ENCODE results near the gene SMC1B. TPM values are rescaled to one million over a fixed set of nuclear protein-coding genes. Genes with fewer than 3 reads are reported as not detected.

Gene SMC1B, protein sequence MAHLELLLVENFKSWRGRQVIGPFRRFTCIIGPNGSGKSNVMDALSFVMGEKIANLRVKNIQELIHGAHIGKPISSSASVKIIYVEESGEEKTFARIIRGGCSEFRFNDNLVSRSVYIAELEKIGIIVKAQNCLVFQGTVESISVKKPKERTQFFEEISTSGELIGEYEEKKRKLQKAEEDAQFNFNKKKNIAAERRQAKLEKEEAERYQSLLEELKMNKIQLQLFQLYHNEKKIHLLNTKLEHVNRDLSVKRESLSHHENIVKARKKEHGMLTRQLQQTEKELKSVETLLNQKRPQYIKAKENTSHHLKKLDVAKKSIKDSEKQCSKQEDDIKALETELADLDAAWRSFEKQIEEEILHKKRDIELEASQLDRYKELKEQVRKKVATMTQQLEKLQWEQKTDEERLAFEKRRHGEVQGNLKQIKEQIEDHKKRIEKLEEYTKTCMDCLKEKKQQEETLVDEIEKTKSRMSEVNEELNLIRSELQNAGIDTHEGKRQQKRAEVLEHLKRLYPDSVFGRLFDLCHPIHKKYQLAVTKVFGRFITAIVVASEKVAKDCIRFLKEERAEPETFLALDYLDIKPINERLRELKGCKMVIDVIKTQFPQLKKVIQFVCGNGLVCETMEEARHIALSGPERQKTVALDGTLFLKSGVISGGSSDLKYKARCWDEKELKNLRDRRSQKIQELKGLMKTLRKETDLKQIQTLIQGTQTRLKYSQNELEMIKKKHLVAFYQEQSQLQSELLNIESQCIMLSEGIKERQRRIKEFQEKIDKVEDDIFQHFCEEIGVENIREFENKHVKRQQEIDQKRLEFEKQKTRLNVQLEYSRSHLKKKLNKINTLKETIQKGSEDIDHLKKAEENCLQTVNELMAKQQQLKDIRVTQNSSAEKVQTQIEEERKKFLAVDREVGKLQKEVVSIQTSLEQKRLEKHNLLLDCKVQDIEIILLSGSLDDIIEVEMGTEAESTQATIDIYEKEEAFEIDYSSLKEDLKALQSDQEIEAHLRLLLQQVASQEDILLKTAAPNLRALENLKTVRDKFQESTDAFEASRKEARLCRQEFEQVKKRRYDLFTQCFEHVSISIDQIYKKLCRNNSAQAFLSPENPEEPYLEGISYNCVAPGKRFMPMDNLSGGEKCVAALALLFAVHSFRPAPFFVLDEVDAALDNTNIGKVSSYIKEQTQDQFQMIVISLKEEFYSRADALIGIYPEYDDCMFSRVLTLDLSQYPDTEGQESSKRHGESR
- not detected for total RNA-seq

GRCh38 chr22:45413368-45414211 is at the start of gene SMC1B, which contains the start of gene RIBC2:
Gene SMC1B (minus strand): TSS chr22:45413599. CDS start chr22:45413567, 32 bp downstream.
Gene RIBC2 (plus strand): TSS chr22:45413693. CDS start chr22:45413887, 194 bp downstream.
- peaks cover 0 to 3% (median 0%) of the 10 kb centered on the region in 4 donors for H3K27me3 ChIP-seq
- TF ChIP-seq POLR2A (IDR thresholded peaks at IDR 0.05) = no peak
- TF ChIP-seq, protein P1, sequence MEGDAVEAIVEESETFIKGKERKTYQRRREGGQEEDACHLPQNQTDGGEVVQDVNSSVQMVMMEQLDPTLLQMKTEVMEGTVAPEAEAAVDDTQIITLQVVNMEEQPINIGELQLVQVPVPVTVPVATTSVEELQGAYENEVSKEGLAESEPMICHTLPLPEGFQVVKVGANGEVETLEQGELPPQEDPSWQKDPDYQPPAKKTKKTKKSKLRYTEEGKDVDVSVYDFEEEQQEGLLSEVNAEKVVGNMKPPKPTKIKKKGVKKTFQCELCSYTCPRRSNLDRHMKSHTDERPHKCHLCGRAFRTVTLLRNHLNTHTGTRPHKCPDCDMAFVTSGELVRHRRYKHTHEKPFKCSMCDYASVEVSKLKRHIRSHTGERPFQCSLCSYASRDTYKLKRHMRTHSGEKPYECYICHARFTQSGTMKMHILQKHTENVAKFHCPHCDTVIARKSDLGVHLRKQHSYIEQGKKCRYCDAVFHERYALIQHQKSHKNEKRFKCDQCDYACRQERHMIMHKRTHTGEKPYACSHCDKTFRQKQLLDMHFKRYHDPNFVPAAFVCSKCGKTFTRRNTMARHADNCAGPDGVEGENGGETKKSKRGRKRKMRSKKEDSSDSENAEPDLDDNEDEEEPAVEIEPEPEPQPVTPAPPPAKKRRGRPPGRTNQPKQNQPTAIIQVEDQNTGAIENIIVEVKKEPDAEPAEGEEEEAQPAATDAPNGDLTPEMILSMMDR (IDR thresholded peaks at IDR 0.05) = peak in 1 of 6 experiments; percentile 11
- H3K9me3 ChIP-seq = no peaks in the 10 kb centered on the region
- H3K4me1 ChIP-seq = peaks cover 5 to 22% (median 7%) of the 10 kb centered on the region in 3 donors
- no peaks in the 10 kb centered on the region for H3K36me3 ChIP-seq
- intact Hi-C loops (cut with DNase I) = no loop called here
- H3K4me3 ChIP-seq = peak within 1 kb of the TSS; percentile 26 to 69 (median 52)
- DNase-seq = no peak
- 5 to 8% methylated on average over 14 to 17 of the region's 68 CpGs for WGBS, 2 donors
- H3K27ac ChIP-seq = peak within 1 kb of the TSS; percentile 26 to 61 (median 37)

- Histone ChIP-seq H3K27ac (peak overlapping the region in 1 of 4 donors; percentile 29), H3K36me3 (no peaks in the 10 kb centered on the region), H3K9me3 (no peaks in the 10 kb centered on the region), H3K4me3 (no peak overlapping the region), H3K27me3 (no peaks in the 10 kb centered on the region), H3K4me1 (peaks cover 0 to 19% (median 6%) of the 10 kb centered on the region in 3 donors)
- DNase-seq = no peak
- TF ChIP-seq, protein P1 (IDR thresholded peaks at IDR 0.05) = no peak
- no peak for TF ChIP-seq POLR2A (IDR thresholded peaks at IDR 0.05)
- intact Hi-C loops (cut with DNase I) = no loop called here
- WGBS, 2 donors = 80 to 92% methylated on average over 2 of the region's 6 CpGs
Observed at GRCh38 chr22:45462034-45462655, 48.7 kb upstream of the SMC1B start.

DNA sequence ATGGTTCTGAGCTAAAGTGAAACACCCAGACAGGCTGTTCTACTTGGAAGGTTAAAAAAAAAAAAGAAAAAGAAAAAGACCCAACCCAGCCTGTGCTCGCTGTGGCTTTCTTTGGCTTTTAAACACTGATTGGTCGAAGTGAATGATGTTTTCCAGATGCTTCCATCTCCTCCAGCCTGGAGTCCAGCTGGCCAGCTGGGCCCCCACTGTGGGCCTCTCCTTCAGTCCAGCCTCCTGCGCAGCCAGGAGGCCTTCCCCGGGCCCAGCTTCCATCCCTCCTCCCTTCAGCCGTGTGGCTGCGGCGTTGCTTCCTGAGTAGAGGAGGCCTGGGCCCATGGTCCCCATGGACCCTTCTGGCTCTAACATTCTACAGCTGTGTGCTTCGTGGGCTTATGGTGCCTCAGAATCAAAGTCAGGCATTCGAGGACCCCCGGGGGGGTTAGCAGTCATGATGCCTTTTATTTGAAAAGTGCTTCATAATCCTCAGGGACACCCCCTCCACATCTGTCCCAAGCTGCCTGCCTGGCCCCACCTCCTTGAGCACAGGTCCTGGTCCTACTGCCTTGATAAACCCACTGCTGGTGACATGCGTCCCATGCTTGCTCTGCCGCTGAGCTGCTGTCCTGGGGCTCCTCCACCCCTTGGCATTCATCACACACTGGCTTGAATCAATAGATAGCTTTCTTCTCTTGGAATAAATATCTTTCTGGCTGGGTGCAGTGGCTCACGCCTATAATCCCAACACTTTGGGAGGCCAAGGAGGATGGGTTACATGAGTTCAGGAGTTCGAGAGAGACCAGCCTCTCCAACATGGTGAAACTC is 47.1 kb upstream of the SMC1B start:
- DNase-seq = no peak
- peaks cover 0 to 14% (median 6%) of the 10 kb centered on the region in 3 donors for H3K4me1 ChIP-seq
- no peak overlapping the region for H3K4me3 ChIP-seq
- H3K27ac ChIP-seq = peak overlapping the region in 3 of 4 donors; percentile 62 to 76 (median 70)
- intact Hi-C loops (cut with DNase I) = no loop called here
- WGBS, 2 donors = 64 to 67% methylated on average over 8 to 12 of the region's 14 CpGs
- no peaks in the 10 kb centered on the region for H3K9me3 ChIP-seq
- TF ChIP-seq, protein P1 (IDR thresholded peaks at IDR 0.05) = no peak
- no peak for TF ChIP-seq POLR2A (IDR thresholded peaks at IDR 0.05)
- H3K27me3 ChIP-seq = no peaks in the 10 kb centered on the region
- H3K36me3 ChIP-seq = no peaks in the 10 kb centered on the region
